Keratinocyte (primary cell): ENCODE data around the gene CRIP3.

Source experiments
- EZH2 ChIP-seq: IDR thresholded peaks from one replicate; pipeline ENCODE4 v1.6.1; 2012; ENCODE audit warnings: inconsistent platforms, mild to moderate bottlenecking, low read length, moderate library complexity
- TF ChIP-seq, protein P1 (sequence below), 3 experiments: IDR thresholded peaks in 1 of 3; conservative IDR thresholded peaks in 1 of 3; optimal IDR thresholded peaks in 1 of 3; 2 replicates in 2 of 3; 3 replicates in 1 of 3; pipeline versions ENCODE3 to v1.5.1; 2011; ENCODE audit warnings: low read length in 3 of 3, mild to moderate bottlenecking in 3 of 3, moderate library complexity in 2 of 3, control low read depth in 1 of 3, inconsistent platforms in 1 of 3; ENCODE audit not compliant: insufficient read depth in 2 of 3; ENCODE audit errors: extremely low read depth in 1 of 3

GRCh38 chr6:43304361-43304760 is 4.3 kb downstream of the CRIP3 start:
- no peak for TF ChIP-seq EZH2
- TF ChIP-seq, protein P1, sequence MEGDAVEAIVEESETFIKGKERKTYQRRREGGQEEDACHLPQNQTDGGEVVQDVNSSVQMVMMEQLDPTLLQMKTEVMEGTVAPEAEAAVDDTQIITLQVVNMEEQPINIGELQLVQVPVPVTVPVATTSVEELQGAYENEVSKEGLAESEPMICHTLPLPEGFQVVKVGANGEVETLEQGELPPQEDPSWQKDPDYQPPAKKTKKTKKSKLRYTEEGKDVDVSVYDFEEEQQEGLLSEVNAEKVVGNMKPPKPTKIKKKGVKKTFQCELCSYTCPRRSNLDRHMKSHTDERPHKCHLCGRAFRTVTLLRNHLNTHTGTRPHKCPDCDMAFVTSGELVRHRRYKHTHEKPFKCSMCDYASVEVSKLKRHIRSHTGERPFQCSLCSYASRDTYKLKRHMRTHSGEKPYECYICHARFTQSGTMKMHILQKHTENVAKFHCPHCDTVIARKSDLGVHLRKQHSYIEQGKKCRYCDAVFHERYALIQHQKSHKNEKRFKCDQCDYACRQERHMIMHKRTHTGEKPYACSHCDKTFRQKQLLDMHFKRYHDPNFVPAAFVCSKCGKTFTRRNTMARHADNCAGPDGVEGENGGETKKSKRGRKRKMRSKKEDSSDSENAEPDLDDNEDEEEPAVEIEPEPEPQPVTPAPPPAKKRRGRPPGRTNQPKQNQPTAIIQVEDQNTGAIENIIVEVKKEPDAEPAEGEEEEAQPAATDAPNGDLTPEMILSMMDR (optimal IDR thresholded peaks at IDR 0.05 in 1 of 3, IDR thresholded peaks at IDR 0.05 in 1 of 3, conservative IDR thresholded peaks at IDR 0.05 in 1 of 3; ENCODE audit: extremely low read depth in 1 of 3, insufficient read depth in 2 of 3, low read length in 3 of 3) = no peak
